DND-41 (cell line): ENCODE data around the gene TNS3.

Experiments used
- EZH2 ChIP-seq: IDR thresholded peaks from 3 replicates; pipeline ENCODE4 v1.6.1; 2012; ENCODE audit warnings: borderline replicate concordance, low read depth, mild to moderate bottlenecking, moderate library complexity, low read length, inconsistent platforms; ENCODE audit not compliant: severe bottlenecking
- TF ChIP-seq, protein P1 (sequence below): IDR thresholded peaks from 2 replicates; pipeline ENCODE4 v1.5.1; 2012; ENCODE audit warnings: borderline replicate concordance, low read length, moderate library complexity, mild to moderate bottlenecking; ENCODE audit not compliant: poor library complexity, severe bottlenecking; ENCODE audit errors: extremely low read depth

DNA sequence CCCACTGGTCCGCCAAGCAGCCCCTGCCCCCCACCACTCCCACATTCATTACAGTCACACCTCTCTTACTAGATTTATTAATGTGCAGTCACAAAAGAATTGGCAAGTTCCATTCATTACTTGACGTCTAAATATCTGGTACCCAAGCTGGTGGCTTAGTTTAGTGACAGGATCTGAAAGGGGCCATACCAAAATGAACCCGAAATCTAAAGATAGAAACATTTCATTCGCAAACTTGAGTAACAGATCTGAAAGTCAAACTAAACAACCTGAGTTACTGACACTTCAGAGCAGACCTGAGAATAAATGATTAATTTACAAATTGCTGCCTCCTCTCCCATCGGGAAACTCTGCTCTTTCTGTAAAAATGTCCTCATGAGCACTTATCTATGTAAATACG, 53.4 kb downstream of the TNS3 start:
- TF ChIP-seq, protein P1, sequence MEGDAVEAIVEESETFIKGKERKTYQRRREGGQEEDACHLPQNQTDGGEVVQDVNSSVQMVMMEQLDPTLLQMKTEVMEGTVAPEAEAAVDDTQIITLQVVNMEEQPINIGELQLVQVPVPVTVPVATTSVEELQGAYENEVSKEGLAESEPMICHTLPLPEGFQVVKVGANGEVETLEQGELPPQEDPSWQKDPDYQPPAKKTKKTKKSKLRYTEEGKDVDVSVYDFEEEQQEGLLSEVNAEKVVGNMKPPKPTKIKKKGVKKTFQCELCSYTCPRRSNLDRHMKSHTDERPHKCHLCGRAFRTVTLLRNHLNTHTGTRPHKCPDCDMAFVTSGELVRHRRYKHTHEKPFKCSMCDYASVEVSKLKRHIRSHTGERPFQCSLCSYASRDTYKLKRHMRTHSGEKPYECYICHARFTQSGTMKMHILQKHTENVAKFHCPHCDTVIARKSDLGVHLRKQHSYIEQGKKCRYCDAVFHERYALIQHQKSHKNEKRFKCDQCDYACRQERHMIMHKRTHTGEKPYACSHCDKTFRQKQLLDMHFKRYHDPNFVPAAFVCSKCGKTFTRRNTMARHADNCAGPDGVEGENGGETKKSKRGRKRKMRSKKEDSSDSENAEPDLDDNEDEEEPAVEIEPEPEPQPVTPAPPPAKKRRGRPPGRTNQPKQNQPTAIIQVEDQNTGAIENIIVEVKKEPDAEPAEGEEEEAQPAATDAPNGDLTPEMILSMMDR = no peak
- no peak for TF ChIP-seq EZH2
